HL-60 (cell line): Measurements from ENCODE around the gene COQ10A.

ENCODE experiments used
- POLR2AphosphoS5 ChIP-seq: IDR thresholded peaks from 2 replicates; pipeline ENCODE4 v1.6.1; 2012; ENCODE audit warnings: low read depth
- SPI1 ChIP-seq: IDR thresholded peaks from 2 replicates; pipeline ENCODE4 v1.6.1; 2012; ENCODE audit warnings: low read depth, mild to moderate bottlenecking, borderline replicate concordance
- TF ChIP-seq, protein P1 (sequence below): IDR thresholded peaks from one replicate; pipeline ENCODE4 v1.5.1; 2011; ENCODE audit warnings: low read length, control low read depth, inconsistent platforms; ENCODE audit not compliant: insufficient read depth

DNA sequence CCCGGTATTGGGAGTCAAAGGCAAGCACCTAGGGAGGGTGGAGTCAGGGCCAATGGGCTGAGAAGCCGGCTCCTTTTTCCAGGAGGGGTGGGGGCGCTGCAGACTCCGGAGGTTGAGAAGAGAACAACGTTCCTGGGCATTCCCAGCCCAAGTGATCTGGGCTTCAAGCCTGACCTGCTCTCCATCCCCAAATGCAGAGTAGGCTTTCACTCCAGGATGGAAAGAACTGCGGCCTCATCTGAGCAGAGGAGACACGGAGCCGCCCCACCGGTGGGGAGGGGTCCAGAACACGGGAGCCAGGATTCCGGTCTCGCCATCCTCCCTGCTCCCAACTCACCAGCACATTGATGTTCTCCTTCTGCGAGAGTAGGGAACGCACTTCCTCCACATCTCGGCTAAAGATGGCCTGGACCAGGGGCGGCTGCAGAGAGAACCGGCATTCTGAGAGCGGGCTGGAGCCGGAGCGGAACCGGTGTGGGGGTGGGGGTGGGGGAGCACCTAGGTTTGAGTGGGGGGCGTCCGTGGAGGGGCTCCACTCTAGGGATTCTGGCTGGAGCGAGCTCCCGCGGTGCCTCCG is 9.2 kb upstream of the COQ10A start:
- TF ChIP-seq, protein P1, sequence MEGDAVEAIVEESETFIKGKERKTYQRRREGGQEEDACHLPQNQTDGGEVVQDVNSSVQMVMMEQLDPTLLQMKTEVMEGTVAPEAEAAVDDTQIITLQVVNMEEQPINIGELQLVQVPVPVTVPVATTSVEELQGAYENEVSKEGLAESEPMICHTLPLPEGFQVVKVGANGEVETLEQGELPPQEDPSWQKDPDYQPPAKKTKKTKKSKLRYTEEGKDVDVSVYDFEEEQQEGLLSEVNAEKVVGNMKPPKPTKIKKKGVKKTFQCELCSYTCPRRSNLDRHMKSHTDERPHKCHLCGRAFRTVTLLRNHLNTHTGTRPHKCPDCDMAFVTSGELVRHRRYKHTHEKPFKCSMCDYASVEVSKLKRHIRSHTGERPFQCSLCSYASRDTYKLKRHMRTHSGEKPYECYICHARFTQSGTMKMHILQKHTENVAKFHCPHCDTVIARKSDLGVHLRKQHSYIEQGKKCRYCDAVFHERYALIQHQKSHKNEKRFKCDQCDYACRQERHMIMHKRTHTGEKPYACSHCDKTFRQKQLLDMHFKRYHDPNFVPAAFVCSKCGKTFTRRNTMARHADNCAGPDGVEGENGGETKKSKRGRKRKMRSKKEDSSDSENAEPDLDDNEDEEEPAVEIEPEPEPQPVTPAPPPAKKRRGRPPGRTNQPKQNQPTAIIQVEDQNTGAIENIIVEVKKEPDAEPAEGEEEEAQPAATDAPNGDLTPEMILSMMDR, result no peak
- no peak for TF ChIP-seq SPI1
- TF ChIP-seq POLR2AphosphoS5, result no peak
